WTC11 (cell line): Measurements from ENCODE around the gene TSSK2. TPM values are rescaled to one million over a fixed set of nuclear protein-coding genes. Genes with fewer than 3 reads are reported as not detected.

Experiments used
- ATAC-seq: fragments of 200-7000 bp; cut with Tn5 transposase; 2 replicates; pipeline ENCODE4 v1.10.0; 2021; ENCODE audit warnings: mild to moderate bottlenecking, moderate library complexity
- CTCF ChIA-PET: fragments of 300-600 bp; sonication (Branson Sonifier 250); formaldehyde crosslinking; loops from one replicate; lab custom pipeline; 2021; ENCODE audit warnings: antibody characterized with exemption; lab: Charles Lee
- POLR2A ChIA-PET: fragments of 350-600 bp; sonication (Branson Sonifier 250); formaldehyde crosslinking; loops from one replicate; lab custom pipeline; 2021; ENCODE audit warnings: antibody characterized with exemption; lab: Charles Lee
- DNase-seq: peaks from one replicate; pipeline ENCODE4 v3.0.0; 2021; ENCODE audit warnings: low spot score
- H3K27ac Mint-ChIP-seq: 2 replicates; pipeline ENCODE4 v1.8.0; 2021; ENCODE audit warnings: mixed read lengths
- H3K27me3 Mint-ChIP-seq: 2 replicates; pipeline ENCODE4 v1.8.0; 2021; ENCODE audit warnings: low read depth, mild to moderate bottlenecking, moderate library complexity, mixed read lengths
- H3K36me3 Mint-ChIP-seq: 2 replicates; pipeline ENCODE4 v1.8.0; 2021; ENCODE audit warnings: mixed read lengths
- H3K4me1 Mint-ChIP-seq: 2 replicates; pipeline ENCODE4 v1.8.0; 2022; ENCODE audit warnings: mixed read lengths
- H3K4me3 Mint-ChIP-seq: 2 replicates; pipeline ENCODE4 v1.8.0; 2021; ENCODE audit warnings: mild to moderate bottlenecking, moderate library complexity, mixed read lengths
- H3K9me3 Mint-ChIP-seq: 2 replicates; pipeline ENCODE4 v1.8.0; 2021; ENCODE audit warnings: mixed read lengths
- ATF2 ChIP-seq: sonication (generic); formaldehyde crosslinking; IDR thresholded peaks from 2 replicates; pipeline ENCODE4 v1.8.1; 2022; ENCODE audit warnings: low read depth, missing genetic modification reagents, borderline replicate concordance
- CTCF ChIP-seq: fragments of 200-600 bp; IDR thresholded peaks from 2 replicates; pipeline ENCODE4 v1.8.0; 2022; ENCODE audit warnings: antibody characterized with exemption
- EMX1 ChIP-seq: fragments of 250-450 bp; sonication (Bioruptor Pico); IDR thresholded peaks from 2 replicates; pipeline ENCODE4 v1.8.0; 2021; ENCODE audit warnings: mild to moderate bottlenecking
- HMGA2 ChIP-seq: fragments of 250-450 bp; sonication (Bioruptor Pico); IDR thresholded peaks from 2 replicates; pipeline ENCODE4 v1.4.0; 2021; ENCODE audit warnings: mild to moderate bottlenecking, moderate library complexity
- KAT7 ChIP-seq: sonication (generic); formaldehyde crosslinking; IDR thresholded peaks from 2 replicates; pipeline ENCODE4 v1.8.1; 2023; ENCODE audit warnings: missing genetic modification reagents, mild to moderate bottlenecking, borderline replicate concordance
- MYBL2 ChIP-seq: sonication (generic); formaldehyde crosslinking; IDR thresholded peaks from 2 replicates; pipeline ENCODE4 v1.8.1; 2023; ENCODE audit warnings: mild to moderate bottlenecking, moderate library complexity, missing genetic modification reagents
- NR2C2 ChIP-seq: sonication (generic); formaldehyde crosslinking; IDR thresholded peaks from 2 replicates; pipeline ENCODE4 v1.8.0; 2022; ENCODE audit warnings: mild to moderate bottlenecking, missing genetic modification reagents
- PREB ChIP-seq: sonication (generic); formaldehyde crosslinking; IDR thresholded peaks from 2 replicates; pipeline ENCODE4 v1.8.1; 2022; ENCODE audit warnings: mild to moderate bottlenecking, missing genetic modification reagents, moderate library complexity, borderline replicate concordance
- RELA ChIP-seq: sonication (generic); formaldehyde crosslinking; IDR thresholded peaks from 2 replicates; pipeline ENCODE4 v1.8.1; 2022; ENCODE audit warnings: missing genetic modification reagents, mild to moderate bottlenecking, borderline replicate concordance
- SP1 ChIP-seq: sonication (generic); formaldehyde crosslinking; conservative IDR thresholded peaks from 2 replicates; pipeline ENCODE4 v1.8.1; 2022; ENCODE audit warnings: missing genetic modification reagents
- STAT6 ChIP-seq: sonication (generic); formaldehyde crosslinking; conservative IDR thresholded peaks from 2 replicates; pipeline ENCODE4 v1.8.1; 2023; ENCODE audit warnings: mild to moderate bottlenecking, low read depth, missing genetic modification reagents, moderate library complexity
- TEAD4 ChIP-seq: sonication (generic); formaldehyde crosslinking; IDR thresholded peaks from 2 replicates; pipeline ENCODE4 v1.8.0; 2022; ENCODE audit warnings: mild to moderate bottlenecking, missing genetic modification reagents
- ZMAT4 ChIP-seq: fragments of 250-450 bp; sonication (Bioruptor Pico); IDR thresholded peaks from 2 replicates; pipeline ENCODE4 v1.9.0; 2021; ENCODE audit warnings: mild to moderate bottlenecking
- ZNF138 ChIP-seq: sonication (generic); formaldehyde crosslinking; conservative IDR thresholded peaks from 2 replicates; pipeline ENCODE4 v1.8.1; 2022; ENCODE audit warnings: mild to moderate bottlenecking, moderate library complexity, missing genetic modification reagents
- ZNF219 ChIP-seq: sonication (generic); formaldehyde crosslinking; IDR thresholded peaks from 2 replicates; pipeline ENCODE4 v1.8.0; 2023; ENCODE audit warnings: missing genetic modification reagents, mild to moderate bottlenecking, borderline replicate concordance
- ZNF232 ChIP-seq: sonication (generic); formaldehyde crosslinking; IDR thresholded peaks from 2 replicates; pipeline ENCODE4 v1.8.0; 2022; ENCODE audit warnings: mild to moderate bottlenecking, missing genetic modification reagents
- ZNF281 ChIP-seq: sonication (generic); formaldehyde crosslinking; IDR thresholded peaks from 2 replicates; pipeline ENCODE4 v1.8.0; 2023; ENCODE audit warnings: mild to moderate bottlenecking, missing genetic modification reagents
- ZNF396 ChIP-seq: fragments of 250-450 bp; sonication (Bioruptor Pico); IDR thresholded peaks from 2 replicates; pipeline ENCODE4 v1.8.0; 2021; ENCODE audit warnings: mild to moderate bottlenecking, moderate library complexity, borderline replicate concordance
- ZNF423 ChIP-seq: fragments of 250-450 bp; sonication (Bioruptor Pico); IDR thresholded peaks from 2 replicates; pipeline ENCODE4 v2.1.2; 2022; ENCODE audit warnings: mild to moderate bottlenecking, moderate library complexity
- ZSCAN18 ChIP-seq: fragments of 250-450 bp; sonication (Bioruptor Pico); IDR thresholded peaks from 2 replicates; pipeline ENCODE4 v2.1.2; 2022; ENCODE audit warnings: mild to moderate bottlenecking, moderate library complexity
- total RNA-seq: library from RNA; stranded (reverse); gene quantifications from 3 replicates; pipeline ENCODE4 v1.2.3, GENCODE V29; 2021

TSSK2 gene
- total RNA-seq, 1 experiment from 2014 or later, result not detected

- no peak for TF ChIP-seq PREB (CRISPR knock-in tag)
- no peak for TF ChIP-seq NR2C2 (CRISPR knock-in tag)
These were observed 11.3 kb downstream of the TSSK2 start (continued) for GRCh38 chr22:19142394-19142793.

GRCh38 chr22:19143212-19143611 is 12.1 kb downstream of the TSSK2 start:
- H3K4me1 Mint-ChIP-seq, result peaks cover 20% of the 10 kb centered on the region
- CTCF ChIA-PET, result interaction anchor here (0.7 to 1.9 kb wide), 4 partner anchors 12 to 552 kb away, joined by 3 to 7 read pairs (median 5); no protein-coding TSS in a partner anchor
- POLR2A ChIA-PET, result interaction anchor here (1.2 kb wide), 1 partner anchor 20 kb away, joined by 3 read pairs; no protein-coding TSS in a partner anchor
- H3K27ac Mint-ChIP-seq, result no peak overlapping the region
- peaks cover 18% of the 10 kb centered on the region for H3K36me3 Mint-ChIP-seq
- no peaks in the 10 kb centered on the region for H3K9me3 Mint-ChIP-seq
- H3K4me3 Mint-ChIP-seq, result peak overlapping the region; percentile 100
- TF ChIP-seq ATF2 (no peak), EMX1 (CRISPR knock-in tag) (no peak), ZNF219 (CRISPR knock-in tag) (no peak), PREB (CRISPR knock-in tag) (no peak), ZSCAN18 (CRISPR knock-in tag) (no peak), ZNF281 (CRISPR knock-in tag) (no peak), ZNF396 (CRISPR knock-in tag) (no peak), ZNF232 (no peak), CTCF (no peak), SP1 (CRISPR knock-in tag) (no peak), TEAD4 (no peak)
- TF ChIP-seq, all 79 proteins: peak for 0
- peaks cover 28% of the 10 kb centered on the region for H3K27me3 Mint-ChIP-seq
- DNase-seq (no peak), ATAC-seq (no peak)

GRCh38 chr22:19143967-19144400 is 12.9 kb downstream of the TSSK2 start:
- H3K4me3 Mint-ChIP-seq, result peak overlapping the region; percentile 100
- peaks cover 36% of the 10 kb centered on the region for H3K27me3 Mint-ChIP-seq
- no peak for DNase-seq
- no peaks in the 10 kb centered on the region for H3K9me3 Mint-ChIP-seq
- no peak for ATAC-seq
- H3K27ac Mint-ChIP-seq, result peak overlapping the region; percentile 94
- H3K36me3 Mint-ChIP-seq, result peaks cover 16% of the 10 kb centered on the region
- peaks cover 20% of the 10 kb centered on the region for H3K4me1 Mint-ChIP-seq
- POLR2A ChIA-PET, result interaction anchor here (0.7 to 1.2 kb wide), 5 partner anchors 21 to 34 kb away, joined by 3 to 8 read pairs (median 3); partner anchors contain the start of genes DGCR2 and SLC25A1
- CTCF ChIA-PET, result interaction anchor here (0.6 to 2.1 kb wide), 36 partner anchors 9 to 497 kb away, joined by 3 to 17 read pairs (median 5); partner anchors contain the start of genes CDC45, DGCR2 and SLC25A1
- no peak for TF ChIP-seq KAT7
- TF ChIP-seq ZNF423 (CRISPR knock-in tag), result no peak
- no peak for TF ChIP-seq ZNF138
- TF ChIP-seq RELA, result no peak
- no peak for TF ChIP-seq ZNF219 (CRISPR knock-in tag)
- TF ChIP-seq STAT6 (CRISPR knock-in tag), result no peak
- no peak for TF ChIP-seq ZMAT4 (CRISPR knock-in tag)
- TF ChIP-seq MYBL2 (CRISPR knock-in tag), result no peak
- TF ChIP-seq HMGA2, result no peak
- no peak for TF ChIP-seq SP1 (CRISPR knock-in tag)
